ENCODE results near the gene FADS2. TPM values are rescaled to one million over a fixed set of nuclear protein-coding genes. Genes with fewer than 3 reads are reported as not detected.

The FADS2 gene
- total and polyA plus RNA-seq, 2 of the 13 experiments (the other 11 are each of a cell fraction or from before 2014, with no cell fraction given) = 90.1 to 124 TPM

GRCh38 chr11:61816736-61817455 lies 11.2 kb upstream of the FADS2 start, which contains the start of gene FADS1 (continued):
- TF ChIP-seq ELF4 (CRISPR knock-in tag; IDR thresholded peaks at IDR 0.05; ENCODE audit: borderline replicate concordance) (0 out of 2 replicates have a peak, but pooled peaks have one; percentile 81), ZBTB2 (CRISPR knock-in tag; IDR thresholded peaks at IDR 0.05; ENCODE audit: low read depth) (peak; percentile 73), PPARG (CRISPR knock-in tag; conservative IDR thresholded peaks at IDR 0.05) (peak; percentile 53), NFE2L1 (CRISPR knock-in tag; IDR thresholded peaks at IDR 0.05; ENCODE audit: borderline replicate concordance) (no peak), EED (CRISPR knock-in tag; IDR thresholded peaks at IDR 0.05) (peak; percentile 94), ZNF441 (CRISPR knock-in tag; IDR thresholded peaks at IDR 0.05; ENCODE audit: borderline replicate concordance) (peak; percentile 80; the same call in 1 of the 2 replicates), ZNF335 (CRISPR knock-in tag; IDR thresholded peaks at IDR 0.05) (0 out of 2 replicates have a peak, but pooled peaks have one; percentile 21), HMGXB4 (CRISPR knock-in tag; IDR thresholded peaks at IDR 0.05; ENCODE audit: borderline replicate concordance in 1 of 2, low read depth in 1 of 2) (peak; percentile 95 to 98), NCOA5 (CRISPR knock-in tag; IDR thresholded peaks at IDR 0.05) (no peak), ZNF770 (CRISPR knock-in tag; IDR thresholded peaks at IDR 0.05) (no peak; the same call in 1 of the 2 replicates), KDM2A (CRISPR knock-in tag; IDR thresholded peaks at IDR 0.05; ENCODE audit: borderline replicate concordance, low read depth) (peak; percentile 95), GLMP (CRISPR knock-in tag; IDR thresholded peaks at IDR 0.05; ENCODE audit: borderline replicate concordance) (no peak), ZKSCAN1 (IDR thresholded peaks at IDR 0.05; ENCODE audit: low read length) (0 out of 2 replicates have a peak, but pooled peaks have one; percentile 17), SIN3B (IDR thresholded peaks at IDR 0.05; ENCODE audit: low read length) (no peak; the same call in 1 of the 2 replicates), STAT5B (CRISPR knock-in tag; IDR thresholded peaks at IDR 0.05) (peak; percentile 17; the same call in 1 of the 2 replicates), ZNF3 (CRISPR knock-in tag; IDR thresholded peaks at IDR 0.05) (no peak), ATM (IDR thresholded peaks at IDR 0.05; ENCODE audit: borderline replicate concordance) (no peak), ZNF331 (CRISPR knock-in tag; IDR thresholded peaks at IDR 0.05) (peak; percentile 55; the same call in 1 of the 2 replicates), MAZ (IDR thresholded peaks at IDR 0.05; ENCODE audit: borderline replicate concordance, low read depth, low read length) (peak; percentile 72), MAZ (CRISPR knock-in tag; IDR thresholded peaks at IDR 0.05; ENCODE audit: low read depth) (peak; percentile 90), MYPOP (CRISPR knock-in tag; IDR thresholded peaks at IDR 0.05) (peak; percentile 95), SOX5 (CRISPR knock-in tag; IDR thresholded peaks at IDR 0.05; ENCODE audit: borderline replicate concordance) (peak; percentile 60; the same call in 1 of the 2 replicates)

All from HepG2 (cell line).